Superior temporal gyrus (tissue), 1 donor: ENCODE data around the gene USP6NL.

Source experiments
- DNase-seq: peaks from one replicate; pipeline ENCODE4 v3.0.0-alpha.2; 2016; ENCODE audit errors: extremely low spot score

Gene USP6NL

DNA sequence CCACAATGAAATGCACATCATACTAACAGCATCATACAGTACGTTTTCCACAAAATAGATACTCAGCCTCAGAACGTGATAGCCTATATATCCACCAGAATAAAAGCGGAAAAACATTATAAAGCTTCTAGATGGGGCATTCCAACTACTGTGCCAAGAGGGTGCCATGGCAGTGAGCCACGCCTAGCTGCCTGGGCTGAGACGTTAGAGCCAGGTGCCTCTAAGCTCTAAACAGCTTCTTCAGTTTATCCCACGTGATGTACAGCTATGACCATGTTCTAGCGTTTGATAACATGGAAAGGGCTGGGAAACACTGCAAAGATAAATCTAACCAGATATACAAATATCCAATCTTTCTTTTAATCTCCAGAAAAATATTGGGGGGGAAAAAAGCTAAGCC, 17.8 kb downstream of the USP6NL start:
- no peak for DNase-seq

DNA sequence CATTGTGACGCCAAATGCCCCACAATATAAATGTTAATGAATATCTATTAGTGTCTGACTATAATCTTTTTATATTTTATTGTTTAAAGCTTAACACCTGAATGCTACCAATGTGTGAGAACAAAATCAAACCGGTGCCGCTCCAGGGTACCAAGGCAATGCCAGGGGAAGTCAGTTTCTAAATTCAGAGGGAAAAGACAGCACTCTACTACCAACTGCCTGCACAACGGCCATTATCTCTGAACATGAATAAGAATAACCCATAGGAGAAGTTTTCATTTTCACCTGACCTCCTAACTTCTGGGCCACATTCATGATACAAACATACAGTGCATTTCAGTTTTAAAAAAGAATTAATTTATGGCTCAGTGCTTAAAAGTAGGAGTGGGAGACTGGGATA, 21.7 kb downstream of the USP6NL start:
- no peak for DNase-seq

DNA sequence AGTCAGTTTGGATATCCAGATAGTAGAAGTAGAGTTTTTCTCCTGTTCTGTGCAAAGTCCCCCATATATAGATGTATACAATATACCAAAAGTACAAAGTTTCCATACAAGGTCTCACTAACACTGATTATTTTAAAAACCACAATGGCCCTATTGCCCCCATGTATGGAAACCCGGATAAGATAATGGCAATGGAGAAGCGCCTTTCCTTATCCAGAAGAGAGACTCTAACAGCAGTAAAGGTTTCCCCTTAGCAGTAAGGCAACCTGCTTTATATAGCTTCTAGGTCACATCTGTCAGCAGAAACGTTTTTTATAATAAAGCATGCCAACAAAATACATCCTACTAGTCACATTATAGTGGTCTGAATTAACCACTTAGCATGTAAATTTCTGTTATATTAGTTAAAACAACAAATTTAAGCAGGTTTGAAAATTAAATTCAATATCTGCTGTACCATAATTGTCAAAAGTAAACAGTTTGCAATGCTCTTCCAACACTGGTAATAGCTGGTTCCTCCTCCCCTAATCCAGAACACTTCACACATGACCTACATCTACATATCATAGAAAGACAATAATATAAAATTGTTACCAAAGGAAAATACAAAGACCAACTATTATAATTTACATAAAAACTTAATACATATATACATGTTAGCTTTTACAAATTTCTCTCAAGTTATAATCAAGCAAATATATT, 22.4 kb downstream of the USP6NL start:
- DNase-seq: no peak

DNA sequence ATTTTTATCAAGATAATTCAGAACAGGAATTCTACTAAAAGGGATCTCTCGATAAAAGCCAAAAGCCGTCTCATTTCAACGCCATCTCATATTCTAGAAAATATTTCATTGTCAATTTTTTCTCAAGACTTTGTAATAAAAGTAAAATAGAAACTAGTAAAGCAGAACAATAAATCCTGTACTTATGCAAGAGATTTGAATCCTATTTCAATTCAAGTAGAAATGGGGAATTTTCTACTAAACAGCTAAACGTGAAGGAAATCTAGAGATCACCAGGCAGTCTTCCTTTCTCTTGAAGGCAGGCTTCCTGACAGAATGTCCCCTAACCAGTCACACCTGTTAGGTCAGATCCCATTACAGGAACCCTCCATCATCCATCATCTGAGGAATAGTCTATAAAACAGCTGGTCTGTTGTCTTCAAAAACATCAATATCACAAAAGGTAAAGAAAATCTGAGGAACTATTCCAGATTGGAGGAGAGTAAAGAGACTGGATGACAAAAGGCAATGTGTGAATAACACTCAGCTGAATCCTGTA, 23.7 kb downstream of the USP6NL start:
- DNase-seq: no peak

DNA sequence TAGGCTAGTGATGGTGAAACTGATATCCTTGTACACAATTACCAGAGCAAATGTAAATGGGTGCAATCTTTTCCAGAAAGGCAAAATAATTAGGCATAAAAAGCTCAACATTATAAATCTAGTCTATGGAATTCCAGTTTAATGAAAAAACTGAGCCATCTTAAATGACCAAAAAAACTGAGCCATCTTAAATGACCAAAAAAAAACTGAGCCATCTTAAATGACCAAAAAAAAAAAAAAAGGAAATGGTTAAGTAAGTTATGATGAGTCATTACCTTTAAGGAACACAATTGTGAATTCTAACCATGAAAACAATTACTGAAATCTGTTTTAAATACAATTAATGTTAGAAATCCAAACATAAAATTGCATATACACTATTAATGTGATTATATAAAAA, 25.3 kb downstream of the USP6NL start:
- DNase-seq: no peak

- DNase-seq: no peak
These were observed 30.2 kb downstream of the USP6NL start for GRCh38 chr10:11581213-11581612.

DNA sequence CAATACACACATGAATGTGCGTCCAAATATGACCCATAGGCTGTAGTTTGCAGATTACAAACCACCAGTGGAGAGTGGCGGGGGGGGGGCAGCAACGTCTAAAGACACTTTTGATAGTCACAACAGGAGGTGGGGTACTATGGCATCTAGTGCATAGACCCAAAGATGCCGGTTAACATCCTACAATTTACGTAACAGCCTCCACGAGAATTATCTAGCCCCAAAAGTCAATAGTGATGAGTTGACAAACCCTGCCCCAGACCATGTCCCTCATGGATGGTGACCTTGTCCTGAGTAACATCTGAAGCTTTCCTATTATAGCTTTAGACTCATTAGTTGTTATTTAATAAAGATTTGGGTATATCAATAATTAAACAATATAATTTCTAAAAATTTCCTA, 31.6 kb downstream of the USP6NL start:
- no peak for DNase-seq

DNA sequence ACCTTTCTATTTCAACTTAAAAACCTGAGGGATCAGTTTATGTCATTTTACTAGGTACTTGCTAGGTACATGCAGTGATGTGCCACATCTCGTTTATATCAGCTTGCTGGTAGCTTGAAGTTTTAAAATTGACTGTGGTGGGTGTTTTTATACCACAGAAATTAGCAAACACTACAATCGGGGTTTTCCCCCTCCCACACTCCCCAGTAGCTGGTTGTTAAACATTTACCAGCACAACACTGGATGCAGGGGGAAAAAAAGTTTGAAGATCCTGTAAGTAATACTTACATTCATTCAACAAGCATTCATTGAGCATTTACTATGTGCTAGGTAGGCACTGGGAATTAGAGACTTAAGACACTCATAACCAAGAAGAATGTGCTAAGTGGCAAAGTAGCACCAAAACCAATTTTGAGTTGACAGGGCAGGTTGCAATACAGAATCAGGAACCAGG, 32.6 kb downstream of the USP6NL start:
- DNase-seq: no peak

GRCh38 chr10:11576092-11576809, 35.2 kb downstream of the USP6NL start:
- no peak for DNase-seq

DNA sequence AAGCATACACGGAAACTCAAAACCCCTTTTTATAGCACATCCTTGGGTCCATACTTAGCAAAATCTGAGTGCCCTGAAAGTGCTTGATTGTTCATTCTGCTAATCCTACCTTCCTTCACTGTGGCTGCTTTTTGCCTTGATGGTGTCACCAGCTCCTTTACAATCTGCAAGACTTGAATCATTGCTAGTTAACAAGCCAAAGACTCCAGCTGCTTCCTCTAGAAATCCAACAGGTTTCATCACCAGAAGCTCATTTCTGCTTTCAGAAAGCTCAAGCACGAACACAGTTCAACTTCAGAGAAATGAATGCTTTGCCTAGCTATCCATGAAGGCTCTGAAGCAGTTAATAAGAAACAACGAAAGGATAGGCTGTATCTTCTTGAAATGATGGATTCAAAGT, 38.0 kb downstream of the USP6NL start:
- peak; percentile 62 for DNase-seq

DNA sequence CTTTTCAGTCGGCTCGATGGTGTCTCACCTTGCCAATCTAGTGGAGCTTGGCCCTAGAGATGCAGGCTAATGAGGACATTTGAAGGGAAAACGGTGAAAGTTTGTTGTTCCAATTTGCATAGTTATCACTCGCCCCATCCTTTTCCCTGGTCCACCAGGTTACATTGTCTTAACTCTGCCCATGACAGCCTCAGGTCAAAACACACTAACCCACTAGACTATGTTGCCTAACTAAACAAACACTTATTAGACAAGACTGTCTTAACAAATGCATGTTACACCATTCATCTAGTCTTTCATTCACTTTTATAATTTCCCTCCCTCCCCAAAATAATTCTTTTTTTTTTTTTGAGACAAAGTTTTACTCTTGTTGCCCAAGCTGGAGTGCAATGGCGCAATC, 40.7 kb downstream of the USP6NL start:
- no peak for DNase-seq

GRCh38 chr10:11569471-11569870, 42.0 kb downstream of the USP6NL start:
- no peak for DNase-seq

DNA sequence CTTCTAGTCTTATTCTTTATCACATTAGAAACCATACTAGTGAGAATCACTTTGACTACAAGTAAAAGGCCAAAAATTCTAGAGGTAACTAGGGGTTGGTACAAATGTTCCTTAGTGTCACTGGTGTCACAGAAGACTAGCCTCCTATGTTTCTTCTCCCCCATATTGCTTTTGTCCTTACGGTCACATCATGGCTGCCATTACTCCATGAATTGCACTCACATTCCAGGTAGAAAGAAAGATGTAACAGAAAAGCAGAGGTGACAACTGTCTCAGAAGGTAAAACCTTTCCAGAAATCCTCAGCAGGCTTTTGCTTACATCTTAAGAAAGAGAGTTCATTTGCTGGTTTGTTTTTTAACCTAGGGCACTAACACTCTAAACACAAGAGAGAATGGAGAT, 42.9 kb downstream of the USP6NL start:
- no peak for DNase-seq

DNA sequence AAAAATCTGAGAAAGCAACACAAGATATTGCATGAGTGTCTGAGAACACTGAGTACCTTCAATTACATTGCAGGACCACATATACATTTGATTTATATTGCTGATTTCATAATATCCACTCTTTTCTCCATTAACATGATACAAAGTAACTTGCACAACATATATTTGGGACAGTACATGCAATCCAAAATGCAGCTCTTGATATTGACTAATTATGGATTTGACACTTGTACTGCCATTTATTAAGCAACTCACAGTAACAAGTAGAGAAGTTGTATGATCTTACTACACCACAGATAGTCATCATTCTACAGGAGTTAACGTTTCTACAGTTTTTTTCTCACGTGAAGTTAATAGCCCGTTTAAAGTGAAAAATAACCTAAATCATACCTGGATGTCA, 46.7 kb downstream of the USP6NL start:
- no peak for DNase-seq

GRCh38 chr10:11563936-11564335, 47.5 kb downstream of the USP6NL start:
- DNase-seq: no peak

- DNase-seq: no peak
These were observed 48.6 kb downstream of the USP6NL start for GRCh38 chr10:11562888-11563287.

- no peak for DNase-seq
These were observed 51.3 kb downstream of the USP6NL start for GRCh38 chr10:11560076-11560709.

- no peak for DNase-seq
These were observed 53.5 kb downstream of the USP6NL start for GRCh38 chr10:11557967-11558366.

- no peak for DNase-seq
These were observed 53.9 kb downstream of the USP6NL start for GRCh38 chr10:11557513-11557912.

DNA sequence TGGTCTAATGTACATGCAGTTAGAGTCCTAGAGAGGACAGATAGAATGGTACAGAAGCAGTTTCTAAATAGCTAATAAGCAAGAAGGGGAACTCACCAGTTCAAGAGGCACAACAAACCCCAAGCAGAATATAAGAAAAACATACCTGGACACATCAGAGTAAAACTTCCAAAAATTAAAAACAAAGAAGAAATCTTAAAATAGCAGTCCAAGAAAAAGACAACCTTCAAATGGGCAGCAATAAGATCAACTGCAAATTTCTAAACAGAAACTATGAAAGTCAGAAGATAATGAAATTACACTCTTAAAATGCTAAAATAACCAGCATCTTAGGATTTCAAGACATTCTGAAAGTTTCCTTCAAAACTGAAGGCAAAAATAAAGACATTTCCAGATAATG, 55.9 kb downstream of the USP6NL start:
- DNase-seq: no peak

DNA sequence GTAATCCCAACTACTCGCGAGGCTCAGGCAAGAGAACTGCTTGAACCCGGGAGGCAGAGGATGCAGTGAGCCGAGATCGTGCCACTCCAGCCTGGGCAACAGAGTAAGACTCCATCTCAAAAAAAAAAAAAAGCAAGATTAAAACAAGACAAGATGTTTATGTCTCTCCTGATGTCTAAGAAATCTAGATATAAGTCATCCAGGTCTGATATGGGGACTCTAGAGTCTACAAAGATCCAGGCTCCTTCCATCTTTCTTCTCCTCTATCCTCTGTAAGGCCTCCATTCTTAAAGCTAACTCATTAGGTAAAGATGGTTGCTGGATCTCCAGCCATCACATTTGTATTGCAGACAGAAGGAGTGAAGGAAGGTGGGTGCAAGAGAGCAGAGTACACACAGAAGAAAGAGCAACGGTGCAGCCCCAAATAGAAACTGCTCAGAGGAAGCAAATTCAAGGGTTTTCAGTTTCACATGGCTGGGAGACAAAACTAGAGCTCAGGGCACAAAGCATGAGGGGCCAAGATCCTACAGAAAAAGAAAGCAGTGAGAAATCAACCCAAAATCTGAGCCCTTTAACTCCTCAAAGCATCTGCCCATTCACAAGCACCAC, 57.6 kb downstream of the USP6NL start:
- no peak for DNase-seq

GRCh38 chr10:11551916-11552602, 59.4 kb downstream of the USP6NL start:
- DNase-seq: no peak
